GM15510 (cell line): ENCODE results near the gene DCANP1.

Source experiments
- POLR2A ChIP-seq: IDR thresholded peaks from 3 replicates; pipeline ENCODE4 v1.6.1; 2011; ENCODE audit warnings: borderline replicate concordance; ENCODE audit not compliant: insufficient read length; ENCODE audit errors: extremely low read depth

DCANP1 gene

DNA sequence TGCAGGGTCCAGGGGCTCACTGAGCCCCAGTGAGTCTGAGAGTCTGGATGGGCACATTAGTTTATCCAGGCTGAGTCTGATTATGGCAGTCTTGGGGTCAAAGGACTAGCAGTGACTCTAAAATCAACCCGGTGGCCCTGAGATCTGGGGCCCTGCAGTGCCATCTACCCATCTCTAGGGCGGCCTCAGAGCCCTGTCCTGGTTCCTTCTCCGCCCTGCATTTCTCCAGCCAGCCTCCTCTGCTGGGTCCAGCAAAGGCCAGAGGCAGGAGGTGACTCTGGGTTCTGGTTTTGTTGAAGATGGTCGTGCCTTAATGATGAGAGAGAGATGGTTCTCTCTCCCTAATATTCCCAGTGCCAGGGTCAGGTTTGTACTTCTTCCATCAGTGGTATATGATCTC is 15.0 kb downstream of the DCANP1 start:
- TF ChIP-seq POLR2A = no peak

DNA sequence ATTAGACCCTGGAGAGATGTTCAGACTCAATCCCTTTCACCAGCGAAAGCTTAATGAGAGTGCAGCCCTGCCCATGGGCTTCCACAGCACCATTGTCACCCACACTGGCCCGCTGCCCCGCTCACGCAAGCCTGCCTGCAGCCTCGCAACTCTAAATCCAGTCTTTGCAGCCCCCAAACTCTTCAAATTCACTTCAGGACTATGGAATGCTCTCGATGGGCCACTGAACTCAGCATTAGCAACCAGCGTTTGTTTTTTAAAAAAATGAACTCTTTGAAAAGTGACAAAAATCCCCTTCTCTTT is 17.1 kb downstream of the DCANP1 start:
- TF ChIP-seq POLR2A = no peak

DNA sequence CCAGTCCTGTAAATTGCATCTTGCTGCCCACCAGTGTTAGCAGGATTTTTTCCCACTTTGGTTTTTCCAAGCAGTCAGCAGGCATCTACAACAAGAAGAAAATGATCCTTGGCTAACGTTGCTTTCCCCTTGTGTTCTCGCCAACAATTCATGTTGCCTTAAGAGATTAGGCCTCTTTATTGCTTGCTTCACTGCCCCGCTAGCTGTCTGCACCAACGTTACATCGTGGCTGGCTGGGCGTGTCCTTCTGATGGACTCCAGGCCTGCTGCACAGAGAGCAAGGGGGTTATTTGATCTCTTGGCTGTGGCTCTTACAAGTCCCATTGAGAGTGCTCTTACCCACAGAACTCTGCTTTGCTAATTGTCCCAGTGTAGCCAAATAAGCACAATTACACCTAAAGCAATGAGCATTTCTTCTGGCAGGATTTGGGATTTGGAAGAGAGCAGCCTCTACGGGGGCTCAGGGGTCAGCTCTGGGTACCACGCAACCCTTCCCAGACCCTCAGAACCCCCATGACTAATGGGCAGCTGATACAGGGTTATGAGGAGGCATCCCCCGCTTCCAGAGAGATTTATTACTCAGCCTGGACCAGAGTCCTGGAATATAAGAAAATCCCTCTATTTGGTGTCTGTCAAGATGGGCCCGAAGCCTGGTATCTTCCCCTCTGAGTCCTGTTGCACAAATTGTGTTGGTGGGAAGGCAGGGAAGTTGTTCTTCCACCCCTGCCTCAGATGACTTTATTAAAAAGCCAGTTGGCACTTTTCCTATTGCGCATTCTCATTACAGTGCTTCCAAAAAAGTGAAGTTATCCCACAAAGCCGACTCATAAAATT is 17.6 kb downstream of the DCANP1 start:
- no peak for TF ChIP-seq POLR2A

DNA sequence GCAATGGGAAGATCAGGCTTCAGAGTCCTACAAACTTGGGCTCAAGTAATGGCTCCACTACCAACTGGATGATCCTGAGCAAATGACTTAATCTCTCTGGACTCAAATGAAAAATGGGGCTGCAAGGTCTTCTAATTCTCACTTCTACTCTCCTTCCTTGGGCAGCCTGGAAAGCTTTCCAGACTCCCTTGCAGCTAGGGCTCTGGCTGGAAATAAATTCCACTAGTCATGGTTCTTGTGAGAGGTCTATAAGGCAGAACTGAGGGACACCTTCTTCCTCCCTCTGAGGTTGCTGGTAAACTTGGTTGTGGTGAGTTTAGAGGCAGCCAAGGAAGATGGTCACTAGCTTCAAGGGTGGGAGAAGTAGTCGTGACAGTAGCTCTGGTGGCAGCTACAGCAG is 18.6 kb downstream of the DCANP1 start:
- no peak for TF ChIP-seq POLR2A

DNA sequence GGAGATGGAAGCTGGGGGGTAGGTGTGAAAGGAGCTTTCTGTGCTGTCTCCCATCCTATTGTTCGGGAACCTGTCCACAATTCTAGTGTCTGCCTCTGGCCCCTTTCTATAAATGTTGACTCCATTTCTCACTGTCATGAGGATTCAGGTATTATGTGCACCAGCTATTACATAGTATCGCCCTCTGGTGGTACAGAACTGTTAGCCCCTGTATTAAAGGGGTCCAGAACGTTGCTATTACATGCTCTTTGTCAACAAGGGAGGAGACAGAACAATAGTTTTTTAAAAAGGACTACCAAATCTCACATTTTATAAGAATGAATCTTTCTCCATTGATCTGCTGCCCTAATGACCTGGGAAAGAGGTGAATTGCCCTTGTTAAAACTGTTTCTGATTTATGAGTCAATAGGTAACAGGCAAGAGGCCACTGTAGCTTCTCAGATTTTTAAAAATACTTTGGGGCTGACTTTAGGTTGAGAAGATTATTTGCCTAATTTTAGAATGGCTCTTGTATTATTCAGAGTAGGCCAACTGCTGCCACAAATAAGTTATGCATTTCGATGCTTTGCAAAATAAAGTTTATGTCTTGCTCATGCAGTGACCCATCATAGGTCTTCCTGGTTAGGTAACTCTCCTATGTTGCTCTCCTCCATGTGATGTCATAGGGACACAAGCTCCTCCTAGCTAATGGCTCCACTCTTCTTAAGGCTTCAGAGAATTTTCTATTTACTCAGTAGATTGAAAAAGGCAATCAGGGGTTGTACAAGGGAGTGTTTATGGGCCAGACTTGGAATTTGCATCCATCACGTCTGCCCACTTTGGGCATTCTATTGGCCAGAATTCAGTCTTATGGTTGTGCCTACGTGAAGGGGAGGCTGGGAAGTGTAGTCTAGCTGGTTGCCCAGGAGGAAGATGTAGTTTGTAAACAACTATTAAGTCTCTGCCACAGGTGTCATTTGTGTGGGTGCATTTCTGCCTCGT is 20.8 kb downstream of the DCANP1 start:
- TF ChIP-seq POLR2A = no peak

DNA sequence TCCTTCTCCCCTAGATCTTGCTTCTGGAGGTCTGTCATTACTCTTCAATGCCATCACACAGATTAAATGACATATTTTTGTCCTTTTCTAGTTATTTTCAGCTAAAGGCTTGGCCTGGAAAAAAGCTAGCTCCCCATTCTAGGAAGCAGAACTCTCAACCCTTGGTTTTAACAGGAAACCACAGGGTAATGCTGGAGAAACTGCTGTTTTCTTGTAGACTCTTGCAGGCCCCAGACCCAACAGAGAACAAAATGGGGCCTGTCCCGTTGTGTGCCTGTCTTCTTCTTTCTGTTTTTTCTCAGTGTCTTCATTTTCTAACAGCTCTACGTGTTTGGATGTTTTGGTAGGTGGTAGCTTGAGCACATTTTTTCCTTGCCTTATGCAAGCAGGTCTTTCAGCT is 21.5 kb downstream of the DCANP1 start:
- TF ChIP-seq POLR2A = no peak

DNA sequence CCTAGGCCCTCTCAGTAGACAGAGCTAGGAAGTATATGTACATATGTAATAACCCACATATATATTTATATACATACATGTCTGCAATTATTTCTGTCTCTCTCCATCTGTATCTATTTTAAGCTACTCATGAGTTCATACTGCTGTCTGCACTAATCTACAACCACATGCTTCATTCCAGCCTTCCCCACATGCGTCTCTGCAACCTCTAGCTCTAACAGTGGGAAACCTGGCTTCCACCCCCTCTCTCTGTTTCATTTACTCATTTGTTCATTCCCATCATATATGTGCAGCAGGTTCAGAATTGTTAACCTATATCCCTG is 23.3 kb downstream of the DCANP1 start:
- TF ChIP-seq POLR2A = no peak

DNA sequence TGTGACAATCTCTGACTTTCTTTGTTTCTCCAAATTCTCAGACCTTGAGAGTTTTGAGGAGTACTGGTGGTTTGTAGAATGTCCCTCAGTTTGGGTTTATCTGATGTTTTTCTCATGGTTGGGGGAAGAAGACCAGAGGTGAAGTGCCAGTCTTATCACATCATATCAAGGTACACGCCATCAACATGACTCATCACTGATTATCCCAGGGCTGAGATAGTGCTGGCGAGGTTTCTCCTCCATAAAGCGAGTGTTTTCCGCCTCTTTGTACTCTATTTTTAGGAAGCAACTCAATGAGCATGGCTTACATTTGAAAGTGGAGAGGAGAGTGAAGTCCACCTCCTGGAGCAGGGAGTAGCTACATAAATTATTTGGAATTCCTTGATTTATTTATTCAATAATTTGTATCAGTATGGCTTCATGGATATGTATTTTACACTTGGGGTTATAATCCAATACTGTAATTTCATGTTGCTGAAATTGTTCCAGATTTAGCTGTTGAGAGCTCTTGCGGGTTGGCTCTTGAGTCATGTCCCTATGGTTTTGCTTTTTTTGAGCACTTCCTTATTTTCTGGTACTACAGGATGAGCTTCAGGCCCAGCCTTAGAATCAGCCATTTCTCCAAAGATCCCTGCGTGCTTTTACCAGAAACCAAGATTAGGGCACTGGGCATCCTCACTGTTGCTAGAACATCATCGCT is 23.9 kb downstream of the DCANP1 start:
- no peak for TF ChIP-seq POLR2A

DNA sequence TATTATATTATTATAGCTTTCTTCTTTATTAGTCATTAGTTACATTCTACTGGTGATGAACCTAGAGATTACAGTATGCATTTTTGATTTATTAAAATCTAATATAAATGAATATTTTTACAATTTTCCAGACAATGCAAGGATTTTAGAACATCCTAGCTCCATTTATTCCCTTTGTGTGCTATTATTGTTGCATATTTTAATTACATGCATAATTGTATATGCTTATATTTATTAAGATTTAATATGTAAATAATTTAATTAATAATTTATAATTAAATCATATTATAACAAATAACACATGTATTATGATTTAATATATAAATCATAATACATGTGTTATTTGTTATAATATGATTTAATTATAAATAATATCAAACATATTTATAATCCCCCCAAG is 24.7 kb downstream of the DCANP1 start:
- TF ChIP-seq POLR2A = no peak

DNA sequence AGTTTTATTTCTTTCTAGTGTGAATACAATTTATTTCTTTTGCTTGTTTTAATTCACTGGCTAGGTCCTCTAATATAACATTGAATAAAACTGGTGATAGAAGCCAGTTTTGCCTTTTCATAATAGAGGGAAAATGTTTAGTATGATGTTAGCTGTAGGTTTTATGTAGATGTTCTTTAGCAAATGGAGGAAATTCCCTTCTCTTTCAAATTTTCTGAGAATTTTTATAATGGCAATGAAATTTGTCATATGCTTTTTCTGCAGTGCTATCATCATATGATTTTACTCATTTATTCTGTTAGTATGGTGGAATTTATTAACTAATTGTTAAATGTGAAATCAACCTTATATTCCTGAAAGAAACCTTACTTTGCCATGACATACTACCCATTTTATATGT is 30.1 kb downstream of the DCANP1 start:
- TF ChIP-seq POLR2A = no peak

DNA sequence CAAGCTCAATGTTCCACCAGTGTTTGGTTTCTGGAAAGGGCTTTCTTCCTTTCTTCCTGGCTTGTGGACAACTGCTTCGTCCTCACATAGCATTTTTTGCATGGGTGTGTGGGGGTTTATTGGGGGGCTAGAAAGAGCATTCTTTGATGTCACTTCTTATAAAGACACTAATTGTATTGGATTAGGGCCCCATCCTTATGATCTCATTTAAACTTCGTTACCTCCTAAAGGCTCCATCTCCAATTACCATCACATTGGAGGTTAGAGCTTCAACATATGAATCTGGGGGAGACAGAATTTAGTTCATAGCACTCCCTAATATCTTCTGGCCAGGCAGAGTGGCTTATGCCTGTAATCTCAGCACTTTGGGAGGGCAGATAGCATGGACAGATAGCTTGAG is 42.1 kb downstream of the DCANP1 start:
- no peak for TF ChIP-seq POLR2A

DNA sequence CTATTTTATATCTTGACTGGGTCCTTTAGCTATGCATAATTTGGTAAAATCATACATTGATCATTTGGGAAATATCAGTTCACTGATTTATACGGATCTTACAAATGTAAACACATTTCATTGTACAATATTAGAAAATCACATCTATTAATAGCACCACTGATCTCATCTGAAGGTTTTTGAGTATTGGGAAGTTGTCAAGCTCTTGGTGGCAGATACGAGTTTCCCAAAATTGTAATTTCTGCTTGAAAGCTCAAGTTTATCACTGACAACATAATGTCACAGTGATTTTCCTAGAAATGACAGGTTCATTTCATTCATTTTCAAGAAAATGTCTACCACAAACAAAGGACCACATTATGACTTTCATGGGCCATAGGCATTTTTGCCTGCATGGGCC is 45.1 kb downstream of the DCANP1 start:
- no peak for TF ChIP-seq POLR2A

DNA sequence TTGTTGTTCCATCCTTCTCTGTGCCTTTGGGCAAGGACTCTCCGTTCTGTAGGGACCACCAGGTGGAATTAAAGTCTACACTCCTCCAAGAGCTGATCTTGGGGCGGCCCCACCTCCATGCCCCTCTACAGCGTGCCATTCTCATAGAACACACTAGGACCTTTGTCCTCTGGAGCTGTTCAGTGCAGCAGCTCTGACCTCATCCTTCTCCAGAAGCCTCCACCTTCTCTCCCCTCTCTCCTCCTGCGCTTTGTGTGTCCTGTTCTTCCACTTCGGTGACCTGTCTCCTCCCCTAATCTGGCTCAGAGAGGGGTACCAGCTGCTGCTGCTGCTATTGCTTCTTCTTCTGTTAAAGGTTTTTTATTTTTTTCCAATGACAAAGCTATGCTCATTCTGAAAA is 46.3 kb downstream of the DCANP1 start:
- no peak for TF ChIP-seq POLR2A

DNA sequence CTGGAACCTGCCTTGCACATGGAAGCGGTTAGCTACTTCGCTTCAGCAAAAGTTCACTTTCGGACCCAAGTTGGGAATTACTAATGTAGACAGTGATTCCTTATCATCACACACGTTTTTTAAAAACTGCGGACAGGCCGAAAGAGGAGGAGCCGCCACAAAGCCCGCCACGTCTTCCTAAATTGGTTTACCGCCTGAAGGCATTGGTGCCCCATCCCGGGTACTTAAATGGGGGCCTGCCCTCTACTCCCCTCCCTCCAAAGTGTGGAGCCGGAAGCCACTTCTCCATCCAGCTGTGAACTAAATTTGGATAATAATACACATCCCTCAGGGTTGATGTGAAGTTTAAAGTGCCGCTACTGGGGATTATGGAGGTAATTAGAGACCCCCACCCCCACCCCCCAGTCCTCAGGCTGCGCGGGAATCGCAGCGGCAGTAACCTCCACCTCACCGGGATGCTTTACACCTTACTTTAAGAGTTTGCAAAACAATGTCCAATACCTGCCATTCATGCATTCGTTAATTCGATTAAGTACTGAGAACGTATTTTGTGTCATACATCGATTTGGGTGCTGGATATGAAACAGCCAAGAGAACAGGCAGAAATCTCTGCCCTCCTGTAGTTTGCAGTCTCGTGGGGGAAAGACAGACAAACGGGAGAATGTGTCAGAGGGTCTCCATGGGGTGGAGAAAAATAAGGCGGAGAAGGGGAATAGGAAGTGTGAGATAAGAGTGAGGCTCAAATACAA is 47.2 kb downstream of the DCANP1 start:
- TF ChIP-seq POLR2A = no peak
